ENCODE results near the gene SF3A2.

Gene SF3A2

GRCh38 chr19:2291185-2291751 lies 54.6 kb downstream of the SF3A2 start:
- no peak for DNase-seq (ENCODE audit: low read depth)
- H3K4me3 ChIP-seq (ENCODE audit: low read length) = no peak overlapping the region
- no peak for TF ChIP-seq CTCF (conservative IDR thresholded peaks at IDR 0.05; ENCODE audit: low read depth, low read length)

- no peak overlapping the region for H3K4me3 ChIP-seq (ENCODE audit: low read length)
- no peak for DNase-seq (ENCODE audit: low read depth)
- no peak for TF ChIP-seq CTCF (conservative IDR thresholded peaks at IDR 0.05; ENCODE audit: low read depth, low read length)
Measured at GRCh38 chr19:2294687-2295335, 58.2 kb downstream of the SF3A2 start.

- no peak overlapping the region for H3K4me3 ChIP-seq (ENCODE audit: low read length)
- DNase-seq (ENCODE audit: low read depth) = no peak
- no peak for TF ChIP-seq CTCF (conservative IDR thresholded peaks at IDR 0.05; ENCODE audit: low read depth, low read length)
Measured at GRCh38 chr19:2296141-2296540, 59.5 kb downstream of the SF3A2 start.

All from retinal pigment epithelial cell (primary cell).